ENCODE data around the gene TMEM203. TPM values are rescaled to one million over a fixed set of nuclear protein-coding genes. Genes with fewer than 3 reads are reported as not detected.
A peak's percentile ranks its signal among the peaks of the same experiment; 100 is the strongest.

Gene TMEM203
- total RNA-seq, 1 donor from 2014 or later, result 43.3 TPM

DNA sequence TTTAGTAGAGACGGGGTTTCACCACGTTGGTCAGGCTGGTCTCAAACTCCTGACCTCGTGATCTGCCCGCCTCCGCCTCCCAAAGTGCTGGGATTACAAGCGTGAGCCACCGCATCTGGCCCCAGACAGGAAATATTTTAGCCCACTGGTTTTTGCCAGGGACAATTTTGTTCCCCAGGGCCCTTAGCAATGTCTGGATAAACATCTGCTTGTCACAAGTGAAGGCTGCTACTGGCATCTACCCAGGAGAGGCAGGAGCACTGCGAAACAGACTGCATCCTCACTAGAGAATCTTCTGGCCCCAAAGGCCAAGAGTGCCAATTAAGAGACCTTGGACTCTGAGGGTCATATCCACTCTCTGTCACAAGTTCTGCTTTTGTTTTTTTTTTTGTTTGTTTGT, 2.5 kb downstream of the TMEM203 start:
- no peak for ATAC-seq
- intact Hi-C loops (cut with micrococcal nuclease), result no loop called here

GRCh38 chr9:137201205-137201868, 4.1 kb downstream of the TMEM203 start:
- intact Hi-C loops (cut with micrococcal nuclease), result no loop called here
- DNase-seq, result no peak
- no peak for ATAC-seq

More for the DNA sequence above, 2.5 kb downstream of the TMEM203 start:
- no peak for DNase-seq

DNA sequence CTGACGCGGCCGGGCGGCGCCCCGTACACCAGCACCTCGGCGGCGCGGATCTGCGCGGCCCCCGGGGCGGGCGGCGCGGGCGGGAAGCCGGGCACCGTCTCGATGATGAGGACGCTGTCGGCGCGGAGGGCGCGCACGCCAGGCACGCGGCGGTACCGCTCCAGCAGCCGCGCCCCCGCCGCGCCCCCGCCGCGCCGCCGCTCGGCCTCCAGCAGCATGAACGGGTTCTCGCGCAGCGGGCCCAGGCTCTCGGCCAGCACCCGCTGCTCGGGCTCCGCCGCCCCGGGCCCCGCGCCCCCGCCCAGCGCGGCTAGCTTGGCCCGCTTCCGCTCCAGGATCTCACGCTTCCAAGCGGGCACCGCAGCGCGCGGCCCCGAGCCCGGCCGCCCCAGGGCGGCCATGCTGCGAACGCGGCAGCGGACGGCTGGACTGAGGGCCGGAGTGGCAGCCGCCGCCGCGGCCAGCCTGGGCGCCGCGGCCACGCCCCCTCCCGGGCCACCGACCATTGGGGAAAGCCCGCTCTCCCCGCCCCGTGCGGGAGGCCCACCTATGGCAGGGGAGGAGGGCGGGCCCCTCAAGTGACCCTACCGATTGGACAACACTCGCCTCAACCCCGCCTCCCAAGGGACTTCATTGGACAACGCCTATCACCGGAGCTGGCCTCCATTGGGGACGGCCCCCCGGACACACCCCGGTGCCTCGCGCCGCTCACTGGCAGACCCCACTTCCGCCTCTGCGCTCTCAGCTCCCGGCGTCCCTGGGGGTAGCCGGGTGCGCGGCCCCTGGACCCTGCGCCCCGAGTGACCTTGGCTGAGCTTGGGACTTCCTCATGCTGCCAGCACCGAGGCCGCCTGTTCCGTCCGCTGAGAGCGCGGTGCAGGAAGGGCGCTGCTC, 4.9 kb downstream of the TMEM203 start, which contains the start of gene TPRN:
TSS of gene TPRN (minus strand) at position 431 of the 894 bp plus-strand sequence. CDS start at position 401, 30 bp downstream.
- DNase-seq (peak; percentile 100), ATAC-seq (peak; percentile 96)
- intact Hi-C loops (cut with micrococcal nuclease), result no loop called here

DNA sequence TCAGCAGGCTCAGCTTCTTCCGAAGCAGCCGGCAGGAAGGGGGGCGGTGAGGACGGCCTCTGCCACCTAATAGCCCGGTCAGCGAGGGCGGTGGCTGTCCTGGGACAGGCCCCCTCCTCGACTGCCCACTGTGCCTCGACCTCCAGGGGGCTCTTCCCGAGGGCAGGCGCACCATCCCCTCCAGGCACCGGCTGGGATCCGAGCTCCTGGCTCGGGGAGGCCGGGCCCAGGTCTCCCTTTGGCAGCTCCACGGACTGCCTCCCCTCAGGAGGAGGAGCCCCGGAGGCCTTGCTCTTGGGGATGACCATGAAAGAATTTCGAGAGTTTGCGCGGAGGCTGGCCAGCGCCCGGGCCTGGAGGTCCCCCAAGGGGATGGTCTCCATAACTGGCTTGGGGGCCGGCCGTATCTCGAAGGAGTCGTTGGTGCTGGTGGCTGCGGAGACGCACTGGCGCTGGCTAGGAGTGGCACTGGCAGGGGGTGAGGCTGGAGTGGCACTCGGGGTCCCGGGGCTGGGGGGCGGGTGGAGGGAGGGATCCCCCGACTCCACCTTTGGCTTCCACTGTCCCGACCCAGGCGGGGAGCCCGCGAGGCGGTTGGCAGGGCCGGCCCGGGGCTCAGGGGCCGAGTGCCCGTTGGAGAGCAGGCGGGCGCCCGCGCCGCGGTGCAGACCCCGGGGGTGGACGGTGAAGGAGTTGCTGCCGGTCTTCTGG, 5.9 kb downstream of the TMEM203 start:
- intact Hi-C loops (cut with micrococcal nuclease), result no loop called here
- DNase-seq (no peak), ATAC-seq (no peak)

- intact Hi-C loops (cut with micrococcal nuclease), result no loop called here
- DNase-seq (no peak), ATAC-seq (no peak)
Measured at GRCh38 chr9:137198902-137199283, 6.6 kb downstream of the TMEM203 start.

- intact Hi-C loops (cut with micrococcal nuclease), result no loop called here
- DNase-seq (no peak), ATAC-seq (no peak)
Measured at GRCh38 chr9:137198051-137198901, 7.2 kb downstream of the TMEM203 start.

GRCh38 chr9:137195525-137196220, 9.8 kb downstream of the TMEM203 start:
- intact Hi-C loops (cut with micrococcal nuclease), result no loop called here
- ATAC-seq (peak; percentile 5), DNase-seq (no peak)

DNA sequence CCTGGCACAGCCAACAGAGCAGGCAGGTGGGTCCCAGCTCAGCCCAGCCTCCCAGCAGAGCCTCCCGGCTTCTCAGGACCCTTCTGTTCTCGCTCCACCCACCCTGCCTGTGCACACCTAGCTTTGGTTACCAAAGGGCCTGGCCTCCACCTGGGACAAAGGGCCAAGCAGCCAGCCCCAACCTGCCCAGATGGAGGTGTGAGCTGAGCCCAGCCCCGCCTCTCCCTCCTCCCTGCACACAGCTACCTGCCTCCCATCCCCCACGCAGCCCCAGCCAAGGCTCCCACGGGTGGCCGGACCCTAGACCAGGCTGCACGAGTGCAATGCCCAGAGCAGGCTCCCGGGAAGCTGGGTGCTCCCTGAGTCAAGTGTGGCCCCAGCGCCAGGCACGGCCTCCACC, 10.5 kb downstream of the TMEM203 start:
- ATAC-seq (no peak), DNase-seq (no peak)
- intact Hi-C loops (cut with micrococcal nuclease), result no loop called here

DNA sequence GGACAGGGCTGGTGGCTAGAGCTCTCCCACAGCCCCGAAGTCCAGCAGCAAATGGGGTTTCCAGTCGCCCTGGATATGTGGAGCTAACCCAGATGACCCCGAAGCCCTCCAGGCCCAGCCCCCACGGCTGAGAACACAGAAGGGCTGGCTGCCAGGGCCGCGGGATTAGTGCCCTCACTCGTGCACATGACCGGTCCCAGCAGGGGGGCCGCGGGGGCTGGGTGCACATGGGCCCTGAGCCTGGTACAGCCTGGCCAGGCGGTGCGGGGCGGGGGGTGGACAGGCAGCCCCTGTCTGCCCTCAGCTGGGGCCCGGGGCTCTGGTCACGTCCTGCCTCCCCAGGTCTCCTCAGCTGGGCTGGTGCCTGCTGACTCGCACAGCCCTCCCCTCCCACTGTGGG, 11.1 kb downstream of the TMEM203 start:
- DNase-seq (peak; percentile 93), ATAC-seq (peak; percentile 83)
- intact Hi-C loops (cut with micrococcal nuclease), result no loop called here

DNA sequence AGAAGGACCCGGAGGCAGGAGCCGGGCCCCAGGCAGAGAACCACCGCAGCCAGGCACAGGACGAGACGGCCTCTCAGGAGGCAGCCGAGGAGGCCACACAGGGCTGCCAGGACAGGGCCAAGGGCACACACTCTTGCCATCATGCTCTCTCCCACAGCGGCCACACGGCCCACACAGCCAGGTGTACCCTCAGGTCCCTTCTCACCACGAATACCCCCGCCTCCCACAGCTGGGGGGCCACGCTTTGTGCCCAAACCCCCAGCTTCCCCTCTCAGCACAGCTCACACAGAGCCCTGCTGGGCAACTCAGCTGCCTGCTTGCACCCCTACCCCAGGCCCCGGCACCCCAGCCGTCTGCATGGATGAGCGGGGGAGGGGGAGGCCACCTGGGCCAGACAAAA, 11.7 kb downstream of the TMEM203 start:
- intact Hi-C loops (cut with micrococcal nuclease), result no loop called here
- DNase-seq (no peak), ATAC-seq (no peak)

GRCh38 chr9:137192859-137193258, 12.6 kb downstream of the TMEM203 start:
- DNase-seq, result no peak
- no peak for ATAC-seq
- intact Hi-C loops (cut with micrococcal nuclease), result no loop called here

DNA sequence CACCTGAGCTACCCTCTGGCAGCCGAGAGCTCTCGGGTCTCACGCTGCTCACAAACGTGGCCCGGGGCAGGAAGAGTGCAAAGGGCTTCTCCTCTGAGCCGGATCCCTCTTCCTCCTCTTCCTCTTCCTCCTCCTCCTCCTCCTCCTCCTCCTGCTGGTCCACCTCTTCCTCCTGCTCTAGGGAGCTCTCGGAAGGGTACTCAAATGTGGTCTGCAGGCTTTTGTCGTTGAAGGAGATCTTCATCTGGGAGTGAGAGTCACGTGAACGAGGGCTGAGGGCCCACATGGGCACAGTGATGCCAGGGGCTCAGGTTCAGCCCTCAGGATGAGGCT, 13.0 kb downstream of the TMEM203 start:
- no peak for DNase-seq
- intact Hi-C loops (cut with micrococcal nuclease), result no loop called here

DNA sequence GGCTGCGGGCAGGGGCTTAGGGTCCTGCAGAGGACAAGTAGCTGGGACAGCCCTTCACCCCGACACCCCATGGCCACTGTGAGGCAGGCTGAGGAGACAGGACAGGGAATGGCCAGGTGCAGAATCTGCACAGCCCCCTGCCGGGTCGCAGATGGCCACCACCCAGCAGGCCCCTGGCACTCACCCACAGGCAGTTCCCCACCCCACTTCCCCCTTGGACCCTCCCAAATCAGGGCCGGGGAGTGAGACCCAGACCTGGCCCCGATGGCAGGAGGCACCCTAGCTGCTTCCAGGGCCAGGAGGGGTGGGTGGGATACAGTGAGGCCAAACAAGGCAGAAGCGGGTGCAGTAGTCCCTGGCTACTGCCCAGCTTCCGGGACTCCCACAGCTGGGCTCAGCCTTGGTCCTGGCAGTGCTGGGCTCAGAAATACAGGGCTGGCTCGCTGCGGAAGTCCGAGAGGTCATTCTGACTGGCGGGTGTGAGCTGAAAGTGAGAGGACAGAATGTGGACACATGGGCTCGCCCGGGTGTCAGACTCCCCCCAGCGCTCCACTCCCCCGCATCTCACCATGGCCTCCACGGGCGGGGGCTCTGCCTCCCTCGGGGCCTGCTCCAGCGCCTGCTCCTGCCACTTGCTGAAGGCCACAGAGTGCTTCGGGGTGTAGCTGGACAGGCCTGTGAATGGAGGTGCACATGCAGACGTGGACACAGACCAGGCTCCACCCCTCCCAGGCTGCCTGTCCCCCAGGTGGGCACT, 13.6 kb downstream of the TMEM203 start:
- intact Hi-C loops (cut with micrococcal nuclease), result no loop called here
- ATAC-seq (no peak), DNase-seq (no peak)

More for the DNA sequence above, 13.0 kb downstream of the TMEM203 start:
- no peak for ATAC-seq

DNA sequence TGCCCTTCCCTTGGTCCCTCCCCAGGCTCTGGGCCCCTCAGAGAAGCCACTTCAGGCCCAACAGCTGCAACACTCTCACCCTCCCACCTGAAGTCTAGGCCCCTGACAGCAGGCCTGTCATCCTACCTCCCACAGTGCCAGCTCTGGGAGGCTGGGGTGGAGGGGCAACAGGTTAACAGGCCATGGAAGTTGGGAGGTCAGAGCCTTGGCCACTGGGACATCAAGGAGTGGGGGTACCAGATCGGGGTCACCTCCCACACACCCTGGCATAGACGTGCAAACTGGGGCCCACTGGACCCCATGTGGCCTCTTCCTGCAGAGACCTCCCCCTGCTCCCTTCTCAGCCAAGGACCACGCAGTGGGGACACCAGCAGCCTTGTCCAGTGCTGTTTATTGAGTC, 14.2 kb downstream of the TMEM203 start:
- intact Hi-C loops (cut with micrococcal nuclease), result no loop called here
- DNase-seq (no peak), ATAC-seq (no peak)

DNA sequence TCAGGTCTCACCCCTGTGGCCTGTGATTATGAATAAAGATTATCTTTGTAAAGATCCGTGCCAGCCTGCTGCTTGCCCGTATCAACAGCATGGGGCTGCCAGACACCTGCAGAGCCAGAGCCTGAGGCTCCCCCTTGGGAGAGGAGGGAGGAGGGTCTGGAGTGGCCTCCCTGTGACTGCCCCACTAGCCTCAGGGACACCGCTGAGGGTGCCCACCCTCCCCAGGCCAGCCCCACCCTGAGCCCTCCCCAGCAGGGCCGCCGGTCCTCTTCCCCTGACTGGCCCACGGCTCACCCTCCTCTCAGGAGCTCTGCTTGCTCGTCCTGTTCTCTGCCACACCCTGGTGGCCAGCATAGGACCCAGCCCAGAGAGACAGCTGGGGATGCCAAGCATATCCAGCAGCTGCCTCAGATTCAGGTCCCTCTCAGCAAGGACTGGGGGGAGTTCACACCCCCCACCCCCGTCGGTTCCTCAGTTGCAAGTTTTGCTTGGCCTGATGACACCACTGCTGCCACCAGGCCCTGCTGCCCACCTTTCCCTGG, 15.1 kb downstream of the TMEM203 start:
- intact Hi-C loops (cut with micrococcal nuclease), result no loop called here
- DNase-seq (no peak), ATAC-seq (no peak)

- DNase-seq, result no peak
- intact Hi-C loops (cut with micrococcal nuclease), result no loop called here
- no peak for ATAC-seq
Measured at GRCh38 chr9:137189297-137190295, 15.9 kb downstream of the TMEM203 start.
